Inflammatory macrophage treated with lipopolysaccharide for 4 hours (primary cell): ENCODE results near the gene SUPT20HL2.
"Not testable (repeated sequence)": the region's sequence is repeated elsewhere in the genome, so short reads cannot be mapped to it uniquely, and the experiment has no call there.

Experiments used
- DNase-seq: peaks from one replicate; pipeline ENCODE4 v3.0.0-alpha.2; 2020

The SUPT20HL2 gene

GRCh38 chrX:24314019-24314635, at the start of gene SUPT20HL2:
Gene SUPT20HL2 (minus strand): TSS chrX:24314069. CDS start chrX:24313315, 754 bp downstream.
- DNase-seq = no peak

- not testable (repeated sequence) for DNase-seq
These were observed 48.3 kb upstream of the SUPT20HL2 start for GRCh38 chrX:24362089-24362745.

GRCh38 chrX:24360272-24360671, 46.4 kb upstream of the SUPT20HL2 start, which contains the start of gene SUPT20HL1:
Gene SUPT20HL1 (plus strand): TSS chrX:24360639. CDS start chrX:24362761, 2,122 bp downstream.
- no peak for DNase-seq

- DNase-seq = no peak
These were observed 43.2 kb upstream of the SUPT20HL2 start for GRCh38 chrX:24357106-24357505.

- DNase-seq = no peak
These were observed 41.2 kb upstream of the SUPT20HL2 start for GRCh38 chrX:24355095-24355494.

- no peak for DNase-seq
These were observed 36.3 kb upstream of the SUPT20HL2 start for GRCh38 chrX:24350217-24350616.

- no peak for DNase-seq
These were observed 34.0 kb upstream of the SUPT20HL2 start for GRCh38 chrX:24347881-24348280.

- no peak for DNase-seq
These were observed 29.9 kb upstream of the SUPT20HL2 start for GRCh38 chrX:24343719-24344118.

GRCh38 chrX:24341795-24342194, 27.9 kb upstream of the SUPT20HL2 start:
- no peak for DNase-seq

- no peak for DNase-seq
These were observed 26.6 kb upstream of the SUPT20HL2 start for GRCh38 chrX:24340501-24340900.

- DNase-seq = no peak
These were observed 26.0 kb upstream of the SUPT20HL2 start for GRCh38 chrX:24339911-24340310.

- DNase-seq = no peak
These were observed 22.0 kb upstream of the SUPT20HL2 start for GRCh38 chrX:24335871-24336270.

GRCh38 chrX:24334461-24334860, 20.6 kb upstream of the SUPT20HL2 start:
- no peak for DNase-seq

- no peak for DNase-seq
These were observed 19.5 kb upstream of the SUPT20HL2 start for GRCh38 chrX:24333371-24333770.

- DNase-seq = no peak
These were observed 19.0 kb upstream of the SUPT20HL2 start for GRCh38 chrX:24332878-24333277.

- no peak for DNase-seq
These were observed 11.4 kb upstream of the SUPT20HL2 start for GRCh38 chrX:24325231-24325630.

- no peak for DNase-seq
These were observed 8.0 kb upstream of the SUPT20HL2 start for GRCh38 chrX:24321741-24322395.

- no peak for DNase-seq
These were observed 3.7 kb upstream of the SUPT20HL2 start for GRCh38 chrX:24317567-24317966.

- DNase-seq = no peak
These were observed 2.2 kb upstream of the SUPT20HL2 start for GRCh38 chrX:24316111-24316510.

GRCh38 chrX:24312249-24312607, 1.6 kb downstream of the SUPT20HL2 start:
- not testable (repeated sequence) for DNase-seq

GRCh38 chrX:24311507-24312248, 2.2 kb downstream of the SUPT20HL2 start:
- not testable (repeated sequence) for DNase-seq

GRCh38 chrX:24310916-24311315, 3.0 kb downstream of the SUPT20HL2 start:
- DNase-seq = not testable (repeated sequence)
